Body of pancreas (tissue), 4 donors: Measurements from ENCODE around the gene TEX101.

Source experiments
- POLR2A ChIP-seq, 3 donors: fragments of 450-650 bp; IDR thresholded peaks; one replicate each; pipeline ENCODE4 v1.6.1; 2016; ENCODE audit warnings: antibody characterized with exemption in 3 of 3, mild to moderate bottlenecking in 2 of 3
- TF ChIP-seq, protein P1 (sequence below), 7 experiments: fragments of 450-650 bp in 4 of 7; fragments of 200-600 bp in 3 of 7; sonication (generic) in 3 of 7; IDR thresholded peaks; one replicate each; pipeline ENCODE4 v1.5.1; 2016 to 2019; ENCODE audit warnings: antibody characterized with exemption in 7 of 7

DNA sequence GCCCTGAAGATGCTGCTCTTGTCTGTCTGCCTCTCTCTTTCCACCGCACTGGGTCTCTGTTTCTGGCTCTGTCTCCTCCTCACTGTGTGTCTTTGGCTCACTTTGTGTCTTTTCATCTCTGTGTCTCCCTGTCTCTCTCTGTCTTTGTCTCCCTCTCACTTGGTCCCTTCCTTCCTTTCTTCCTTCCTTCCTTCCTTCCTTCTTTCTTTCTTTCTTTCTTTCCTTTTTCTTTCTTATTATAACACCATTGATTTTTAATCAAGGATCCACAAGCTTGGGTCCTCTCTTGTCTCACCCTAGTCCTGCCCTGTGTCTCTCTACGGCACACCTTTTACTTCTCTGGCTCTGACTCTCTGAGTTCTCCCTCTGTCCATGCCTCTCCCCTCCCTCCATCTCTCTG, 46.9 kb upstream of the TEX101 start:
- TF ChIP-seq, protein P1, sequence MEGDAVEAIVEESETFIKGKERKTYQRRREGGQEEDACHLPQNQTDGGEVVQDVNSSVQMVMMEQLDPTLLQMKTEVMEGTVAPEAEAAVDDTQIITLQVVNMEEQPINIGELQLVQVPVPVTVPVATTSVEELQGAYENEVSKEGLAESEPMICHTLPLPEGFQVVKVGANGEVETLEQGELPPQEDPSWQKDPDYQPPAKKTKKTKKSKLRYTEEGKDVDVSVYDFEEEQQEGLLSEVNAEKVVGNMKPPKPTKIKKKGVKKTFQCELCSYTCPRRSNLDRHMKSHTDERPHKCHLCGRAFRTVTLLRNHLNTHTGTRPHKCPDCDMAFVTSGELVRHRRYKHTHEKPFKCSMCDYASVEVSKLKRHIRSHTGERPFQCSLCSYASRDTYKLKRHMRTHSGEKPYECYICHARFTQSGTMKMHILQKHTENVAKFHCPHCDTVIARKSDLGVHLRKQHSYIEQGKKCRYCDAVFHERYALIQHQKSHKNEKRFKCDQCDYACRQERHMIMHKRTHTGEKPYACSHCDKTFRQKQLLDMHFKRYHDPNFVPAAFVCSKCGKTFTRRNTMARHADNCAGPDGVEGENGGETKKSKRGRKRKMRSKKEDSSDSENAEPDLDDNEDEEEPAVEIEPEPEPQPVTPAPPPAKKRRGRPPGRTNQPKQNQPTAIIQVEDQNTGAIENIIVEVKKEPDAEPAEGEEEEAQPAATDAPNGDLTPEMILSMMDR (IDR thresholded peaks at IDR 0.05) = no peak
- no peak for TF ChIP-seq POLR2A (IDR thresholded peaks at IDR 0.05)
